Panc1 (cell line): Measurements from ENCODE around the gene PLPPR2. TPM values are rescaled to one million over a fixed set of nuclear protein-coding genes. Genes with fewer than 3 reads are reported as not detected.
A peak's percentile ranks its signal among the peaks of the same experiment; 100 is the strongest.
"Not testable (repeated sequence)": the region's sequence is repeated elsewhere in the genome, so short reads cannot be mapped to it uniquely, and the experiment has no call there.

Experiments used
- ATAC-seq: fragments of 200-7000 bp; cut with Tn5 transposase; 2 replicates; pipeline ENCODE4 v1.9.1; 2020; ENCODE audit warnings: mild to moderate bottlenecking, moderate library complexity
- BruUV-seq: library from RNA; stranded (reverse); fragments of 400-500 nt; replicated peaks from 2 replicates; lab custom pipeline; 2021; lab: Mats Ljungman, UMichigan
- CTCF ChIA-PET: fragments of 300-600 bp; sonication (Branson Sonifier 250); formaldehyde crosslinking; loops from one replicate; lab custom pipeline; 2022; ENCODE audit warnings: antibody characterized with exemption; lab: Charles Lee
- POLR2A ChIA-PET: fragments of 300-600 bp; sonication (Branson Sonifier 250); formaldehyde crosslinking; loops from one replicate; lab custom pipeline; 2022; ENCODE audit warnings: antibody characterized with exemption; lab: Charles Lee
- DNase-seq: peaks from one replicate; pipeline ENCODE4 v3.0.0-alpha.2; 2010; ENCODE audit warnings: low read depth, low spot score
- H3K27ac ChIP-seq: 2 replicates; pipeline ENCODE4 v1.5.1; 2011; ENCODE audit warnings: mild to moderate bottlenecking, low read length, inconsistent platforms
- H3K27me3 ChIP-seq: fragments of 200-500 bp; sonication (Bioruptor generic); 2 replicates; pipeline ENCODE4 v1.6.0; 2014; ENCODE audit warnings: low read length, inconsistent platforms; ENCODE audit not compliant: control insufficient read depth, insufficient read depth
- H3K36me3 ChIP-seq: fragments of 200-500 bp; sonication (Bioruptor generic); 2 replicates; pipeline ENCODE4 v1.5.1; 2014; ENCODE audit warnings: inconsistent platforms, mild to moderate bottlenecking, low read length, moderate library complexity; ENCODE audit not compliant: control insufficient read depth, insufficient read depth
- H3K4me1 ChIP-seq: 2 replicates; pipeline ENCODE4 v1.5.1; 2011; ENCODE audit warnings: inconsistent platforms, mild to moderate bottlenecking, low read length, moderate library complexity; ENCODE audit not compliant: control insufficient read depth, insufficient read depth
- H3K4me3 ChIP-seq, 2 experiments: 2 replicates each; pipeline ENCODE4 v1.5.1; 2011 to 2012; ENCODE audit warnings: low read depth in 2 of 2, low read length in 2 of 2, mild to moderate bottlenecking in 2 of 2, inconsistent platforms in 1 of 2, moderate library complexity in 1 of 2
- H3K9me3 ChIP-seq: fragments of 200-500 bp; sonication (Bioruptor generic); 2 replicates; pipeline ENCODE4 v1.5.1; 2014; ENCODE audit warnings: low read depth, mild to moderate bottlenecking, inconsistent platforms, low read length, moderate library complexity; ENCODE audit not compliant: control insufficient read depth, insufficient read depth
- CTCF ChIP-seq: fragments of 450-650 bp; IDR thresholded peaks from 2 replicates; pipeline ENCODE4 v1.5.1; 2017; ENCODE audit warnings: mild to moderate bottlenecking
- POLR2AphosphoS5 ChIP-seq: IDR thresholded peaks from 2 replicates; pipeline ENCODE4 v1.6.1; 2012; ENCODE audit warnings: mild to moderate bottlenecking, low read depth, low read length, moderate library complexity
- REST ChIP-seq, 2 experiments: IDR thresholded peaks; 2 replicates each; pipeline ENCODE4 v1.6.1; 2011 to 2012; ENCODE audit warnings: low read depth in 2 of 2, control low read depth in 1 of 2, low read length in 1 of 2, mild to moderate bottlenecking in 1 of 2, moderate library complexity in 1 of 2; ENCODE audit not compliant: insufficient read depth in 1 of 2
- SIN3A ChIP-seq: IDR thresholded peaks from 2 replicates; pipeline ENCODE4 v1.6.1; 2012; ENCODE audit warnings: low read depth, mild to moderate bottlenecking, low read length, moderate library complexity, borderline replicate concordance; ENCODE audit not compliant: insufficient read depth
- TCF7L2 ChIP-seq: IDR thresholded peaks from 2 replicates; pipeline ENCODE4 v1.6.1; 2011; ENCODE audit warnings: mild to moderate bottlenecking, low read depth, low read length, inconsistent platforms
- in situ Hi-C: cut with HindIII; loops from 2 replicates; pipeline ENCODE4 v1.10.0; 2016; ENCODE audit warnings: low sequenced_read_pairs, low pct_unique_long_range_greater_than_20kb
- intact Hi-C: fragments of 100-400 bp; cut with micrococcal nuclease; formaldehyde crosslinking; loops from one replicate; pipeline ENCODE4 v1.10.0; 2022; ENCODE audit not compliant: unreplicated experiment
- total RNA-seq: library from RNA; stranded (reverse); gene quantifications from one replicate; pipeline ENCODE4 v1.2.1, GENCODE V29; 2021; ENCODE audit not compliant: unreplicated experiment

The PLPPR2 gene
- total RNA-seq, 1 experiment from 2014 or later, result 43.3 TPM

- H3K27me3 ChIP-seq, result no peaks in the 10 kb centered on the region
- peaks cover 17% of the 10 kb centered on the region for H3K4me1 ChIP-seq
- in situ Hi-C loops, result no loop called here
- POLR2A ChIA-PET, result no interaction called here
- TF ChIP-seq TCF7L2, result no peak
- no peak for TF ChIP-seq REST (IDR thresholded peaks at IDR 0.05; ENCODE audit: insufficient read depth in 1 of 2, low read depth in 2 of 2, low read length in 1 of 2)
- TF ChIP-seq POLR2AphosphoS5, result no peak
- TF ChIP-seq CTCF, result no peak
- no peak for TF ChIP-seq SIN3A
- ATAC-seq (no peak), DNase-seq (no peak)
- intact Hi-C loops, result no loop called here
- no peak overlapping the region for H3K4me3 ChIP-seq
- H3K27ac ChIP-seq, result peak overlapping the region; percentile 95
- H3K36me3 ChIP-seq, result no peaks in the 10 kb centered on the region
- BruUV-seq, result no TSS peak
- no peaks in the 10 kb centered on the region for H3K9me3 ChIP-seq
- CTCF ChIA-PET, result no interaction called here
These were observed 7.6 kb upstream of the PLPPR2 start for GRCh38 chr19:11347546-11348039.

GRCh38 chr19:11349171-11349570, 6.1 kb upstream of the PLPPR2 start:
- no peak overlapping the region for H3K27ac ChIP-seq
- peaks cover 9% of the 10 kb centered on the region for H3K4me1 ChIP-seq
- TF ChIP-seq CTCF (no peak), REST (IDR thresholded peaks at IDR 0.05; ENCODE audit: insufficient read depth in 1 of 2, low read depth in 2 of 2, low read length in 1 of 2) (peak in 1 of 2 experiments; percentile 68; a peak in 2 of 4 replicates)
- no peaks in the 10 kb centered on the region for H3K27me3 ChIP-seq
- POLR2A ChIA-PET, result no interaction called here
- no peaks in the 10 kb centered on the region for H3K9me3 ChIP-seq
- ATAC-seq (no peak), DNase-seq (no peak)
- CTCF ChIA-PET, result no interaction called here
- intact Hi-C loops, result no loop called here
- H3K4me3 ChIP-seq, result no peak overlapping the region
- no TSS peak for BruUV-seq
- no peaks in the 10 kb centered on the region for H3K36me3 ChIP-seq
- in situ Hi-C loops, result no loop called here

GRCh38 chr19:11354102-11354501, 1.1 kb upstream of the PLPPR2 start:
- H3K27me3 ChIP-seq, CTCF ChIA-PET, H3K4me1 ChIP-seq, H3K9me3 ChIP-seq, in situ Hi-C loops, POLR2A ChIA-PET, H3K27ac ChIP-seq, H3K36me3 ChIP-seq, intact Hi-C loops, BruUV-seq, H3K4me3 ChIP-seq, DNase-seq, ATAC-seq: not testable (repeated sequence)
